Subcutaneous adipose tissue (tissue), 4 donors: ENCODE results near the gene CMIP. TPM values are rescaled to one million over a fixed set of nuclear protein-coding genes. Genes with fewer than 3 reads are reported as not detected.

Source experiments
- total RNA-seq, 4 donors: library from RNA; depleted of rRNA; stranded (reverse); fragments of >200 nt; gene quantifications; one replicate each; pipeline ENCODE4 v1.1.0, GENCODE V29; 2016
- TF ChIP-seq, protein P1 (sequence below): fragments of 450-650 bp; IDR thresholded peaks from one replicate; pipeline ENCODE4 v1.5.1; 2016; ENCODE audit warnings: low read depth, mild to moderate bottlenecking, control low read depth, antibody characterized with exemption, moderate library complexity

Gene CMIP
- total RNA-seq, 4 donors from 2014 or later = 19.9 to 40.3 (median 26.0) TPM

DNA sequence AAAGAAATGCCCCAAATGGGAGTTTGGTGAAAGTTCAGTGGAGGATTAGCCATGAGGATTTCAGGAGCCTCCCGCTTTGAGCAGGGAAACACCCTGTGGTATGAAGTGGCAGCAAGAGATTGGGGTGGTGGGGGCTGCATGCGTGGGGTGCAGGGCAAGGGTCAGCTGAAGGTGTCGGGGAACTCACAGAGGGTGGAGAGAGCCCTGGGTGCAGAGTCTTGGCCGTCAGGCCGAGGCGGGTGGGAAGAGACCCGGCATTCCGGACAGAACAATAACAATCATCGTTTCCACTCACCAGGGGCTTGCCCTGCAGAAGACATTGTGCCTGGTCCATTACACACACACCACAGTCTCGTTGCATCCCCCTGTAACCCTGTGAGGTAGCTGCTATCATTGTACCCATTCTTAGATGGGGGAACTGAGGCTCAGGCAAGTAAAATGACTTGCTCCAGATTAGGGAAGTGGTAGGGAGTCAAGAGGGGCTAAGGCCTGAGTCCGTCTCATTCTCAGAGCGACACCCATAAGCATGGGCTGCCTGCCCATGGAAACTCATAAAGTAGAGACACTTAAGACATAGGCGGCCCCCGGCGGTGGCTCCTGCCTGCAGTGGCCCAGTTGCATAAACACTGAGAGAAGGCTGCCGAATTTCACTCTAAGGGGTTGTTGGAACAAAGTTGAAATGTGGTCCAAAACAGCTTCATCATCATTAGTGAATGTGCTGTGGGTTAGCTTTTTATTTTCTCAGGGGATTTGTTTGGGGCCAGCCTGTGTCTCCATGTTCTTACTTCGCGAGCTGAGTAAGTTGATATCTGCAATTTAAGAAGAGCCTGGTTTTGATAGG, 93.3 kb downstream of the CMIP start:
- TF ChIP-seq, protein P1, sequence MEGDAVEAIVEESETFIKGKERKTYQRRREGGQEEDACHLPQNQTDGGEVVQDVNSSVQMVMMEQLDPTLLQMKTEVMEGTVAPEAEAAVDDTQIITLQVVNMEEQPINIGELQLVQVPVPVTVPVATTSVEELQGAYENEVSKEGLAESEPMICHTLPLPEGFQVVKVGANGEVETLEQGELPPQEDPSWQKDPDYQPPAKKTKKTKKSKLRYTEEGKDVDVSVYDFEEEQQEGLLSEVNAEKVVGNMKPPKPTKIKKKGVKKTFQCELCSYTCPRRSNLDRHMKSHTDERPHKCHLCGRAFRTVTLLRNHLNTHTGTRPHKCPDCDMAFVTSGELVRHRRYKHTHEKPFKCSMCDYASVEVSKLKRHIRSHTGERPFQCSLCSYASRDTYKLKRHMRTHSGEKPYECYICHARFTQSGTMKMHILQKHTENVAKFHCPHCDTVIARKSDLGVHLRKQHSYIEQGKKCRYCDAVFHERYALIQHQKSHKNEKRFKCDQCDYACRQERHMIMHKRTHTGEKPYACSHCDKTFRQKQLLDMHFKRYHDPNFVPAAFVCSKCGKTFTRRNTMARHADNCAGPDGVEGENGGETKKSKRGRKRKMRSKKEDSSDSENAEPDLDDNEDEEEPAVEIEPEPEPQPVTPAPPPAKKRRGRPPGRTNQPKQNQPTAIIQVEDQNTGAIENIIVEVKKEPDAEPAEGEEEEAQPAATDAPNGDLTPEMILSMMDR = no peak

DNA sequence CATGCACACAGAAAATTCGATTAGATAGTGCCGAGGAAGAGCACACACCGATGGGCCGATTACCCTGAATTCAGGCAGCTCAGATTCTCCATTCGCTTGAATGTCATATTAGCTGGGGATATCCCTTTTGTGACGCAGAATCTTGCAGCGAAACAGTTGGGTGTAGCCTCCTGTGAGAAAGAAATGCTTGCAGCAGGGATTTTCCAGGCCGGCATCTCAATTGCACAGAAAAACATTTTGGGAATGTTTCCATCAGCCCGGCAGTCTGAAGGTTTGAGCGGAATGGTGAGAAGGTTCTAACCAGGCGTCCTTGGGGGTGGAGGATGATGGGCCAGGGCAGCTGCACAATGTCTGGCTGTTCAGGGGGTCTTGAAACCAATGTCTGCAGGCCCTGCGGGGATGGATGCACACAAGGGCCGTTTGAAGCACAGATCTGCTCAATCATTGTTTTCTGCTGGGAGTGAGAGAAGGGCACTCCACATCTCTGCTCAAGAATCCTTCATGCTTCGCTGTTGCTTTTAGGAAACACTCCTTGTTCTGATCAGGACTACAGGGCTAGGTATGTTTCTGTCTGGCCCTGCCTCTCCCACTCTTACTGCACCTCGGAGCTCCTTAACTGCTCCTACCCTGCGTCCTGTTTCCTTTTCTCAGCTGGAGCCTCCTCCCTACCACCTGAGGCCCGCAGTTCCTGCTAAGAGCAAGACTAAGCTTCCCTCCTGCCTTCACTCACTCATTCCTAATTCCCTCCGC, 94.6 kb downstream of the CMIP start:
- TF ChIP-seq, protein P1 = no peak

DNA sequence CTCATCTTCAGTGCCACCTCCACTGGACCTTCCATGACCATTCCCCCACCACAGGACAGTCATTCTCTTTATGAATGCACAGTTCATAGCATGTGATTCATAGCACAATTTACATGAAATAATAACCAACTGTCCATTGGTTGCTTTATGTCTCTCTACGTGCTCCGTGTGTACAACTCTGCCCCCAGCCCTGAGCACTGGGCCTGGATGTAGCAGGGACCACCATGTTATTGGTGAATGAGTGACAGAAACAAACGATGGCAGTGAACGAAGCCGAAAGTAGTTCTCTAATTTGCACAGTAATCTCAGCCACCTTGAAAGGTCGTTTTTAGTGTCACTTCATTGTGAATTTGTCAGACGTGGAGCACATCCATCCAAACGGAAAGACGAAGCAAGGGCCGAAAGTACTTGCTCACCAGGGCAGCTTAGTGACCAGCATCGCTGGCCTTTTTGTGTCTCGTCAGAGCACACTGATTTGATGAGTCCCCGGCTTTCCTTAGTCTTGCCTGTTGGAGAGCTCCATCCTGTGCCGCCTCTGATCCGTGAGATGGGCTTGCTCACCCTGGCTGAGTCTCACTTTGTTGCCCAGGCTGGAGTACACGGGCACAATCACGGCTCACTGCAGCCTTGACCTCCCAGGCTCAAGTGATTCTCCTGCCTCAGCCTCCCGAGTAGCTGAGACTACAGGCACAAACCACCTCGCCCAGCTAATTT, 95.3 kb downstream of the CMIP start:
- TF ChIP-seq, protein P1 = no peak

DNA sequence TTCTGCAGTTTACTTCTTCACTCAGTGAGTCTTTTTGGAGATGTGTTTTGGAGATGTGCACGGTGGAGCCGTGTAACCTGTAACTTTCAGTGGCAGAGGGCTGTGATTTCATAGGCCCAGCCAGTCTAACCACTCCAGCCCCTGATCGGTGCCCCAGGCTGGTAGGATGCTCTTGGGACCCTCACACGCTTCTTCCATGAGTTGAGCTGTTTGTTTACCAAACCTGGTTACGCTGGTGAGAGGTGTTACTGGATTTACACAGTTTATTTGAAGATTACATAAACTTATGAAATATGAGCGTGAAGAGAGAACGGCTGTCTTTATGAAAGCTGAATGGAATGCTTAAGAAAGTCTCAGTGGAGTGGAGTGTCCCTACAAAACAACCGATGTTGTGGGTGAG, 96.7 kb downstream of the CMIP start:
- TF ChIP-seq, protein P1 = no peak

DNA sequence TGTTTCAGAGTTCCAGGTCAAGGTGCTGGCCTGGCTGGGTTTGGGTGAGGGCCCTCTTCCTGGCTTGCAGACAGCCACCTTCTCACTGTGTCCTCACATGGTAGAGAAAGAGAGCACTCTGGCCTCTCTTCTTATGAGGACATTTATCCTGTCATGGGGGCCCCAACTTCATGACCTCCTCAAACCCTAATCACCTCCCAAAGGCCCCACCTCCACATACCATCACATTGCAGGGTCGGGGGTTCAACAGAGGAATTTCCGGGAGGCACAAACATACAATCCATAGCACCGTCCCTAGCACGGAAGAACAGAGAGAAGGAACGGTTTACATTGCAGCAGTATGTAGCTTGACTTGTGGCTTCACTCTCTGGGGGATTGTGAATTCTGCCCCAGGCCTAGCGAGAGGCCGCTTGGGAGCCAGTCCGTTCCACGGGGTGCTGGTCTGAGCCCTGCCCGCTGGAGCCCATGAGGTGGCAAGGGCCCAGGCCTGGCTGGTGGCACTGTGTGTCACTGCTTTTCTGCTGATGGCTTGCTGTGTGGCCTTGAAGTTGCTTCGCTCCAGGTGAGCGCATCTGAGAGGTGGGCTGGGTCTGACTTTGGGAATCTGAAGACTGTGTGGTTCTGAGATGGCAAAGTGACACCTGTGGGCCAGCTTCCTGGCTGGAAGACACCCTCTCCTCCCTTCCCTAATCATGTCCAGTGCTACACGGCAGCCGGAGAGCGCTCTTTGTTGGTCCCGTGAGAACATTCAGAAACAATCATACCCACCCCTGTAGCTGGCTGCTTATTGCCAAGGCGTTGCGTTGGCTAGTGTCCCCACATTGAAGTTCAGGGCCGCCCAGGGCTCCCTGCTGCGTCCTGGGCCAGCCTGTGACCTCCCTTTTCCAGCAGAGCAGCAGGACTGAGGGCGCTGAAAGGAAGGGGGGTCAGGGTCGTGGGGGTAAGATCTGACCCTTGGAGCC, 98.3 kb downstream of the CMIP start:
- TF ChIP-seq, protein P1 = no peak

DNA sequence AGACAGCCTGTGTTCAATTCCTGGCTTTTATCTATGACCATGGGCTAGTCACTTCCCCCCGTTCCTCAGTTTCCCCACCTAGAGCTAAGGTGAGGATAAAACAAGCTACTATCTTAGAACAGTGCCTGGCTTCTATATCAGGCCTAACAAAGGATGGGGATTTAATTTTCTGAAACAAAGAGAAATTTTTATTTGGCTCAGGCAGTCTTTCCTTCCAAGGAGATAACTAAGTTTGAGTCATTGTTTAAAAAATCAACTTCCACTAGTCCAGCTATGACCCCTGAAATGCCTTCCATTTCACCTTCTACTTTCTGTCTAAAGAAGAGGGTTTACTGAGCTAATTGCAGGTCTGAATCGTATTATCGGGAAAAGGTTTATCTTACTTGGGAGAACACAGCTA, 99.0 kb downstream of the CMIP start:
- TF ChIP-seq, protein P1 = no peak
